Lung (tissue), 12 donors: ENCODE measurements around the gene BORCS6. TPM values are rescaled to one million over a fixed set of nuclear protein-coding genes. Genes with fewer than 3 reads are reported as not detected.

ENCODE experiments used
- ATAC-seq: fragments of 200-7000 bp; cut with Tn5 transposase; one replicate; pipeline ENCODE4 v1.9.1; 2020; ENCODE audit warnings: moderate number of reproducible peaks; ENCODE audit not compliant: insufficient read depth, low FRiP score
- DNase-seq, 3 donors: peaks; one replicate each; pipeline ENCODE4 v3.0.0-alpha.2; 2013 to 2017
- H3K27ac ChIP-seq, 2 donors: one replicate each; pipeline ENCODE4 v1.5.1; 2013; ENCODE audit warnings: mild to moderate bottlenecking in 2 of 2, moderate library complexity in 2 of 2, control low read depth in 1 of 2, inconsistent platforms in 1 of 2, low read depth in 1 of 2, low read length in 1 of 2
- H3K27me3 ChIP-seq, 3 donors: one replicate each; pipeline ENCODE4 v1.5.1; 2013; ENCODE audit warnings: low read length in 2 of 3; ENCODE audit not compliant: control insufficient read depth in 3 of 3, insufficient read depth in 3 of 3
- H3K36me3 ChIP-seq, 4 donors: one replicate each; pipeline ENCODE4 v1.5.1; 2013; ENCODE audit warnings: low read length in 4 of 4, mild to moderate bottlenecking in 1 of 4, moderate library complexity in 1 of 4; ENCODE audit not compliant: control insufficient read depth in 4 of 4, insufficient read depth in 4 of 4
- H3K4me1 ChIP-seq, 5 donors: one replicate each; pipeline ENCODE4 v1.5.1; 2013; ENCODE audit warnings: low read length in 5 of 5, mild to moderate bottlenecking in 2 of 5, moderate library complexity in 1 of 5; ENCODE audit not compliant: control insufficient read depth in 5 of 5, insufficient read depth in 5 of 5
- H3K4me3 ChIP-seq: one replicate; pipeline ENCODE4 v1.5.1; 2013; ENCODE audit warnings: mild to moderate bottlenecking, control low read depth, moderate library complexity
- H3K9ac ChIP-seq, 2 donors: one replicate each; pipeline ENCODE4 v1.5.1; 2013; ENCODE audit warnings: low read length in 2 of 2, control low read depth in 1 of 2; ENCODE audit not compliant: insufficient read depth in 1 of 2
- H3K9me3 ChIP-seq, 4 donors: one replicate each; pipeline ENCODE4 v1.5.1; 2013; ENCODE audit warnings: low read length in 3 of 4, mild to moderate bottlenecking in 1 of 4, moderate library complexity in 1 of 4; ENCODE audit not compliant: control insufficient read depth in 4 of 4, insufficient read depth in 3 of 4
- CTCF ChIP-seq: IDR thresholded peaks from 2 replicates; pipeline ENCODE4 v1.5.1; 2012; ENCODE audit warnings: mild to moderate bottlenecking; ENCODE audit errors: control extremely low read depth, extremely low read depth
- WGBS, 2 donors: extraction: QIAGEN DNeasy Blood & Tissue Kit; methylation state at CpG; one replicate each; pipeline ENCODE4 v1.1.7; 2013; 5-methylcytosine and 5-hydroxymethylcytosine counted together
- polyA plus RNA-seq, 2 donors: library from polyadenylated mRNA; stranded (reverse); fragments of 200-250 nt; gene quantifications; one replicate each; pipeline ENCODE4 v1.2.1, GENCODE V29; 2013
- total RNA-seq, 2 donors: library from RNA; depleted of rRNA in 1 of 2; stranded (reverse); fragments of >200 nt in 1 of 2; gene quantifications; one replicate each; pipeline ENCODE4 v1.2.1, GENCODE V29; 2014 to 2021
- donor health status: control.
- donor health status: control.
- donor health status: Bipolar disorder and iron deficiency.
- donor health status: healthy.
- donor health status: DM: yes; HTN: yes; CAD: no.

Gene BORCS6
- total and polyA plus RNA-seq, 4 donors, result 5.3 to 10.8 (median 8.0) TPM

- no peaks in the 10 kb centered on the region for H3K27me3 ChIP-seq
- no peak for ATAC-seq
- no peaks in the 10 kb centered on the region for H3K9me3 ChIP-seq
- H3K4me1 ChIP-seq, result peaks cover 10 to 53% (median 29%) of the 10 kb centered on the region in 5 donors
- no peak for DNase-seq
- H3K9ac ChIP-seq, result no peak overlapping the region
- H3K4me3 ChIP-seq, result no peak overlapping the region
- 75 to 89% methylated on average over 4 of the region's 4 CpGs for WGBS, 2 donors
- H3K36me3 ChIP-seq, result peaks cover 3 to 26% (median 14%) of the 10 kb centered on the region in 4 donors
- no peak overlapping the region for H3K27ac ChIP-seq
- no peak for TF ChIP-seq CTCF
These were observed 30.3 kb downstream of the BORCS6 start for GRCh38 chr17:8159459-8160223.

GRCh38 chr17:8159032-8159400 lies 31.0 kb downstream of the BORCS6 start:
- TF ChIP-seq CTCF, result no peak
- Histone ChIP-seq H3K27me3 (no peaks in the 10 kb centered on the region), H3K4me3 (no peak overlapping the region), H3K4me1 (peaks cover 8 to 50% (median 26%) of the 10 kb centered on the region in 5 donors), H3K27ac (no peak overlapping the region), H3K36me3 (peaks cover 3 to 26% (median 14%) of the 10 kb centered on the region in 4 donors), H3K9me3 (no peaks in the 10 kb centered on the region), H3K9ac (no peak overlapping the region)
- no peak for ATAC-seq
- 59% methylated on average over 3 of the region's 3 CpGs for WGBS, 2 donors
- no peak for DNase-seq

- Histone ChIP-seq H3K27ac (peak overlapping the region; percentile 81 to 85), H3K9ac (no peak overlapping the region), H3K4me1 (peaks cover 3 to 50% (median 28%) of the 10 kb centered on the region in 5 donors), H3K36me3 (peaks cover 3 to 26% (median 14%) of the 10 kb centered on the region in 4 donors), H3K27me3 (no peaks in the 10 kb centered on the region), H3K9me3 (no peaks in the 10 kb centered on the region), H3K4me3 (no peak overlapping the region)
- peak; percentile 91 for TF ChIP-seq CTCF
- 43 to 52% methylated on average over 20 of the region's 20 CpGs for WGBS, 2 donors
- peak; percentile 88 to 92 (median 90) for DNase-seq
- no peak for ATAC-seq
These were observed 31.5 kb downstream of the BORCS6 start for GRCh38 chr17:8158267-8159031.
